Tibial nerve (tissue), 4 donors: ENCODE measurements around the gene ACBD6. TPM values are rescaled to one million over a fixed set of nuclear protein-coding genes. Genes with fewer than 3 reads are reported as not detected.

Experiments
- DNase-seq, 2 donors: peaks; one replicate each; pipeline ENCODE4 v3.0.0-alpha.2; 2019; ENCODE audit warnings: low spot score in 2 of 2
- H3K27ac ChIP-seq, 4 donors: fragments of 200-600 bp; sonication (generic) in 3 of 4; one replicate each; pipeline ENCODE4 v1.5.1; 2017 to 2019; ENCODE audit warnings: mild to moderate bottlenecking in 1 of 4
- H3K27me3 ChIP-seq, 2 donors: fragments of 200-600 bp; sonication (generic) in 1 of 2; one replicate each; pipeline versions ENCODE4 v1.5.1 to v1.6.0; 2017 to 2019
- H3K36me3 ChIP-seq, 3 donors: fragments of 200-600 bp; sonication (generic); one replicate each; pipeline ENCODE4 v1.5.1; 2018 to 2019
- H3K4me1 ChIP-seq, 4 donors: fragments of 200-600 bp; sonication (generic) in 3 of 4; one replicate each; pipeline ENCODE4 v1.5.1; 2017 to 2019
- H3K4me3 ChIP-seq, 4 donors: fragments of 200-600 bp; sonication (generic) in 3 of 4; one replicate each; pipeline ENCODE4 v1.5.1; 2017 to 2019; ENCODE audit warnings: mild to moderate bottlenecking in 1 of 4, moderate library complexity in 1 of 4
- H3K9me3 ChIP-seq, 4 donors: fragments of 200-600 bp; sonication (generic) in 3 of 4; one replicate each; pipeline ENCODE4 v1.5.1; 2017 to 2019
- CTCF ChIP-seq, 5 experiments: fragments of 200-600 bp in 3 of 5; fragments of 450-650 bp in 2 of 5; sonication (generic) in 3 of 5; IDR thresholded peaks; one replicate each; pipeline ENCODE4 v1.5.1; 2016 to 2019; ENCODE audit warnings: antibody characterized with exemption in 5 of 5, mild to moderate bottlenecking in 3 of 5, moderate library complexity in 2 of 5
- EP300 ChIP-seq, 2 donors: sonication (generic); formaldehyde crosslinking; IDR thresholded peaks; one replicate each; pipeline ENCODE4 v1.6.1; 2017; ENCODE audit warnings: antibody characterized with exemption in 2 of 2, mild to moderate bottlenecking in 1 of 2
- POLR2A ChIP-seq, 2 donors: fragments of 450-650 bp; IDR thresholded peaks; one replicate each; pipeline ENCODE4 v1.6.1; 2017; ENCODE audit warnings: antibody characterized with exemption in 2 of 2, mild to moderate bottlenecking in 2 of 2, moderate library complexity in 2 of 2
- WGBS, 2 donors: methylation state at CpG; one replicate each; pipeline ENCODE4 v1.1.5; 2018; 5-methylcytosine and 5-hydroxymethylcytosine counted together
- total RNA-seq, 4 donors: library from RNA; depleted of rRNA; stranded (reverse); fragments of >200 nt; gene quantifications; one replicate each; pipeline ENCODE4 v1.1.0, GENCODE V29; 2016

Gene ACBD6
- total RNA-seq, 4 donors from 2014 or later: 55.7 to 61.8 (median 57.2) TPM

GRCh38 chr1:180266275-180267210 lies 235.8 kb downstream of the ACBD6 start:
- TF ChIP-seq EP300 (IDR thresholded peaks at IDR 0.05): no peak
- no peak for TF ChIP-seq CTCF (IDR thresholded peaks at IDR 0.05)
- TF ChIP-seq POLR2A (IDR thresholded peaks at IDR 0.05): no peak
- Histone ChIP-seq H3K9me3 (no peaks in the 10 kb centered on the region), H3K27ac (no peak overlapping the region), H3K4me3 (no peak overlapping the region), H3K36me3 (no peaks in the 10 kb centered on the region), H3K4me1 (no peaks in the 10 kb centered on the region), H3K27me3 (peaks cover 0 to 12% of the 10 kb centered on the region in 2 donors)
- no peak for DNase-seq
- WGBS, 2 donors: 83 to 89% methylated on average over 28 of the region's 28 CpGs

- WGBS, 2 donors: 67 to 72% methylated on average over 4 of the region's 4 CpGs
- Histone ChIP-seq H3K27ac (no peak overlapping the region), H3K4me1 (no peaks in the 10 kb centered on the region), H3K4me3 (no peak overlapping the region), H3K36me3 (no peaks in the 10 kb centered on the region), H3K27me3 (peaks cover 0 to 12% of the 10 kb centered on the region in 2 donors), H3K9me3 (no peaks in the 10 kb centered on the region)
- no peak for DNase-seq
- TF ChIP-seq CTCF (IDR thresholded peaks at IDR 0.05) (no peak), EP300 (IDR thresholded peaks at IDR 0.05) (no peak), POLR2A (IDR thresholded peaks at IDR 0.05) (no peak)
These were observed 236.5 kb downstream of the ACBD6 start for GRCh38 chr1:180265871-180266270.

GRCh38 chr1:180265201-180265600 lies 237.2 kb downstream of the ACBD6 start:
- H3K9me3 ChIP-seq: no peaks in the 10 kb centered on the region
- no peak overlapping the region for H3K4me3 ChIP-seq
- WGBS, 2 donors: 65 to 77% methylated on average over 9 of the region's 9 CpGs
- no peaks in the 10 kb centered on the region for H3K4me1 ChIP-seq
- H3K27ac ChIP-seq: no peak overlapping the region
- no peak for DNase-seq
- TF ChIP-seq POLR2A (IDR thresholded peaks at IDR 0.05) (no peak), EP300 (IDR thresholded peaks at IDR 0.05) (no peak), CTCF (IDR thresholded peaks at IDR 0.05) (no peak)
- no peaks in the 10 kb centered on the region for H3K36me3 ChIP-seq
- H3K27me3 ChIP-seq: peaks cover 0 to 18% of the 10 kb centered on the region in 2 donors

GRCh38 chr1:180264595-180264994 lies 237.8 kb downstream of the ACBD6 start:
- Histone ChIP-seq H3K4me3 (no peak overlapping the region), H3K36me3 (no peaks in the 10 kb centered on the region), H3K4me1 (no peaks in the 10 kb centered on the region), H3K27ac (no peak overlapping the region), H3K27me3 (peaks cover 0 to 24% of the 10 kb centered on the region in 2 donors), H3K9me3 (no peaks in the 10 kb centered on the region)
- 51 to 56% methylated on average over 2 of the region's 2 CpGs for WGBS, 2 donors
- DNase-seq: no peak
- TF ChIP-seq CTCF (IDR thresholded peaks at IDR 0.05): no peak
